Measurements from ENCODE around the gene GABRR1. TPM values are rescaled to one million over a fixed set of nuclear protein-coding genes. Genes with fewer than 3 reads are reported as not detected.
A peak's percentile ranks its signal among the peaks of the same experiment; 100 is the strongest.

The GABRR1 gene
- total RNA-seq, 1 donor from 2014 or later: not detected

GRCh38 chr6:89214197-89214596 is 3.0 kb downstream of the GABRR1 start:
- Mint-ChIP-seq H3K27ac (ENCODE audit: unreplicated experiment) (no peak overlapping the region), H3K27me3 (ENCODE audit: unreplicated experiment) (peaks cover 42% of the 10 kb centered on the region), H3K4me1 (ENCODE audit: unreplicated experiment) (peaks cover 2% of the 10 kb centered on the region), H3K9me3 (ENCODE audit: unreplicated experiment) (no peaks in the 10 kb centered on the region), H3K36me3 (ENCODE audit: unreplicated experiment) (no peaks in the 10 kb centered on the region), H3K4me3 (ENCODE audit: unreplicated experiment) (no peak overlapping the region)
- TF ChIP-seq CTCF (IDR thresholded peaks at IDR 0.05): no peak
- DNase-seq (ENCODE audit: extremely low spot score, unreplicated experiment): no peak

GRCh38 chr6:89212472-89212871 is 4.7 kb downstream of the GABRR1 start:
- H3K4me3 Mint-ChIP-seq (ENCODE audit: unreplicated experiment): no peak overlapping the region
- peaks cover 37% of the 10 kb centered on the region for H3K27me3 Mint-ChIP-seq (ENCODE audit: unreplicated experiment)
- H3K4me1 Mint-ChIP-seq (ENCODE audit: unreplicated experiment): peaks cover 2% of the 10 kb centered on the region
- H3K36me3 Mint-ChIP-seq (ENCODE audit: unreplicated experiment): no peaks in the 10 kb centered on the region
- peak; percentile 6 for DNase-seq (ENCODE audit: extremely low spot score, unreplicated experiment)
- no peak overlapping the region for H3K27ac Mint-ChIP-seq (ENCODE audit: unreplicated experiment)
- no peaks in the 10 kb centered on the region for H3K9me3 Mint-ChIP-seq (ENCODE audit: unreplicated experiment)
- TF ChIP-seq CTCF (IDR thresholded peaks at IDR 0.05): no peak

GRCh38 chr6:89209457-89209856 is 7.7 kb downstream of the GABRR1 start:
- Mint-ChIP-seq H3K27me3 (ENCODE audit: unreplicated experiment) (peaks cover 22% of the 10 kb centered on the region), H3K9me3 (ENCODE audit: unreplicated experiment) (no peaks in the 10 kb centered on the region), H3K4me1 (ENCODE audit: unreplicated experiment) (no peaks in the 10 kb centered on the region), H3K4me3 (ENCODE audit: unreplicated experiment) (no peak overlapping the region), H3K36me3 (ENCODE audit: unreplicated experiment) (no peaks in the 10 kb centered on the region), H3K27ac (ENCODE audit: unreplicated experiment) (no peak overlapping the region)
- peak; percentile 21 for DNase-seq (ENCODE audit: extremely low spot score, unreplicated experiment)
- TF ChIP-seq CTCF (IDR thresholded peaks at IDR 0.05): no peak

GRCh38 chr6:89208551-89208950 is 8.6 kb downstream of the GABRR1 start:
- peaks cover 15% of the 10 kb centered on the region for H3K27me3 Mint-ChIP-seq (ENCODE audit: unreplicated experiment)
- H3K4me3 Mint-ChIP-seq (ENCODE audit: unreplicated experiment): no peak overlapping the region
- no peaks in the 10 kb centered on the region for H3K36me3 Mint-ChIP-seq (ENCODE audit: unreplicated experiment)
- no peaks in the 10 kb centered on the region for H3K9me3 Mint-ChIP-seq (ENCODE audit: unreplicated experiment)
- no peak overlapping the region for H3K27ac Mint-ChIP-seq (ENCODE audit: unreplicated experiment)
- H3K4me1 Mint-ChIP-seq (ENCODE audit: unreplicated experiment): no peaks in the 10 kb centered on the region
- DNase-seq (ENCODE audit: extremely low spot score, unreplicated experiment): peak; percentile 59
- TF ChIP-seq CTCF (IDR thresholded peaks at IDR 0.05): no peak

GRCh38 chr6:89205819-89206218 is 11.3 kb downstream of the GABRR1 start:
- no peaks in the 10 kb centered on the region for H3K9me3 Mint-ChIP-seq (ENCODE audit: unreplicated experiment)
- H3K4me1 Mint-ChIP-seq (ENCODE audit: unreplicated experiment): no peaks in the 10 kb centered on the region
- peaks cover 2% of the 10 kb centered on the region for H3K27me3 Mint-ChIP-seq (ENCODE audit: unreplicated experiment)

More at GRCh38 chr6:89205819-89206218, 11.3 kb downstream of the GABRR1 start:
- Mint-ChIP-seq H3K4me3 (ENCODE audit: unreplicated experiment) (no peak overlapping the region), H3K36me3 (ENCODE audit: unreplicated experiment) (no peaks in the 10 kb centered on the region), H3K27ac (ENCODE audit: unreplicated experiment) (no peak overlapping the region)
- no peak for TF ChIP-seq CTCF (IDR thresholded peaks at IDR 0.05)
- peak; percentile 49 for DNase-seq (ENCODE audit: extremely low spot score, unreplicated experiment)

Data from osteocyte (in vitro differentiated cells).